ENCODE data around the gene CAD. TPM values are rescaled to one million over a fixed set of nuclear protein-coding genes. Genes with fewer than 3 reads are reported as not detected.
"Not testable (repeated sequence)": the region's sequence is repeated elsewhere in the genome, so short reads cannot be mapped to it uniquely, and the experiment has no call there.

The CAD gene
- total RNA-seq, 1 donor from 2014 or later, result 82.5 TPM

DNA sequence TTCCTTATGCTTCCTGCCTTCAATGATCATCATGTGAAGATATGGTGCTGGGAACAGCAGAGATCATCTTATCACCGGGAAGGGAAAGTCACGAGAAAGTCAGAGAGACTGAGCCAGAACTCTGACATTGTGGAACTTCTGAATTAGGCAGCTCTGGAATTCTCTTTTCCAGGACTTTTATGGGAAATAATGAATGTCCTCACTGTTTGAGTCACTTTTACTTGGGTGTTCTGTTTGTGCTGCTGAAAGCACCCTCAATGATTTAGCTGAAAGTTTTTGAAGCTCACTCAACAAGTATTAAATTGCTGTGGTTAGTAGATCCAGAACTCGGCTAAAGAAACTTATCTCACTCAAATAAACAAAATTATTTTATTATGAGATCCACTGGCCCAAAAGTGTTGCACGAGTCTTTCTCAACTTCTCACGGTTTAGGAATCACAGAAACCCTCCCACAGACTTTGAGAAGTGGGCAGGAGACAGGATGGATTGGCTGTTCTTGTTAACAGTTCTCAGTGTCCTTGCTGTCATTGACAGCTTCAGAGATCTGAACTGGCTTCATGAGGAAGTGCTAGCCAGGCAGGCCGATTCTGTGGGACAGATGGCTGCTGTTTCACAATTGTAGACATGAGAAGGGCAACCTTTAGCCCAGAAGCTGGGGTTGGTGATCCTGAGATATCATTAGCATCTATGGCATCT, 31.7 kb upstream of the CAD start:
- H3K27ac Mint-ChIP-seq, result peak overlapping the region; percentile 43
- H3K27me3 Mint-ChIP-seq (ENCODE audit: low read depth), result peaks cover 5% of the 10 kb centered on the region
- H3K9me3 Mint-ChIP-seq, result peaks cover 4% of the 10 kb centered on the region
- TF ChIP-seq, protein P1, sequence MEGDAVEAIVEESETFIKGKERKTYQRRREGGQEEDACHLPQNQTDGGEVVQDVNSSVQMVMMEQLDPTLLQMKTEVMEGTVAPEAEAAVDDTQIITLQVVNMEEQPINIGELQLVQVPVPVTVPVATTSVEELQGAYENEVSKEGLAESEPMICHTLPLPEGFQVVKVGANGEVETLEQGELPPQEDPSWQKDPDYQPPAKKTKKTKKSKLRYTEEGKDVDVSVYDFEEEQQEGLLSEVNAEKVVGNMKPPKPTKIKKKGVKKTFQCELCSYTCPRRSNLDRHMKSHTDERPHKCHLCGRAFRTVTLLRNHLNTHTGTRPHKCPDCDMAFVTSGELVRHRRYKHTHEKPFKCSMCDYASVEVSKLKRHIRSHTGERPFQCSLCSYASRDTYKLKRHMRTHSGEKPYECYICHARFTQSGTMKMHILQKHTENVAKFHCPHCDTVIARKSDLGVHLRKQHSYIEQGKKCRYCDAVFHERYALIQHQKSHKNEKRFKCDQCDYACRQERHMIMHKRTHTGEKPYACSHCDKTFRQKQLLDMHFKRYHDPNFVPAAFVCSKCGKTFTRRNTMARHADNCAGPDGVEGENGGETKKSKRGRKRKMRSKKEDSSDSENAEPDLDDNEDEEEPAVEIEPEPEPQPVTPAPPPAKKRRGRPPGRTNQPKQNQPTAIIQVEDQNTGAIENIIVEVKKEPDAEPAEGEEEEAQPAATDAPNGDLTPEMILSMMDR (IDR thresholded peaks at IDR 0.05; ENCODE audit: unreplicated experiment), result no peak
- no peaks in the 10 kb centered on the region for H3K4me1 Mint-ChIP-seq
- H3K36me3 Mint-ChIP-seq, result no peaks in the 10 kb centered on the region
- H3K4me3 Mint-ChIP-seq, result no peak overlapping the region
- DNase-seq (ENCODE audit: low spot score in 2 of 2, unreplicated experiment in 2 of 2), result no peak

DNA sequence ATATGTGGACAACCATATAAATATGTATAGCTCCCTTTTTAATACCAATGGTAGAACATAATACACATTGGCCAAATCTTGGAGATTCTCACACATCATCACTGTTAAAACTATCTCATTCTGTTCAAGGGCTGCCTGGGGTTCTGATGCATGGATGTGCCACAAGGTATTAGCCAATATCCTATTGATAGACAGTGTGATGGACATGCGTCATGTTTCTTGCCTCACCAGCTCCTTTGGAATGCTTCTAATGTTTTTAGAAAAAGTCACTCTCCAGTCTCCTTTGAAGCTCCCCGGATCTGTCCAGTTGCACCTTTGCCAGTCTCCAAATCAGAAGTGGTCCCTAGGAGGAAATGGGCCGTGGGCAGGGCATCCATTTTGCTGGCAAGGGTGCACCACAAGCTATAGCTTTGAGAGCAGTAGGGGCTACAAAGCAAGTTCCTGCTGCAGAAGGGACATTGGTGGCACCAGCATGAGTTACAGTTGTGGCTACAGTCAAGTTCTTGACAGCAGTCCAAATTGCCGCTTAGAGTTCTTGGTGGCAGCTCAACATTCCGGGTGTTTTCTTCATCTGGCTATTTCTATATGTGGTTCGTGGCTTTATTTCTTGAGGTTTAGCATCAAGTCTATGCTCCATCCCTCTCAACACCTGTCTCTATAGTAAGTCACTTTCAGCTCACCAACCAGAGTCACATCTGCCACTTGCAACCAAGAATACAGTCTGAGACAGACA, 30.4 kb upstream of the CAD start:
- DNase-seq (ENCODE audit: low spot score in 2 of 2, unreplicated experiment in 2 of 2), result no peak
- Mint-ChIP-seq H3K36me3 (no peaks in the 10 kb centered on the region), H3K27ac (no peak overlapping the region), H3K4me1 (no peaks in the 10 kb centered on the region), H3K9me3 (peaks cover 4% of the 10 kb centered on the region), H3K27me3 (ENCODE audit: low read depth) (peaks cover 2% of the 10 kb centered on the region), H3K4me3 (no peak overlapping the region)
- TF ChIP-seq, protein P1 (IDR thresholded peaks at IDR 0.05; ENCODE audit: unreplicated experiment), result no peak

DNA sequence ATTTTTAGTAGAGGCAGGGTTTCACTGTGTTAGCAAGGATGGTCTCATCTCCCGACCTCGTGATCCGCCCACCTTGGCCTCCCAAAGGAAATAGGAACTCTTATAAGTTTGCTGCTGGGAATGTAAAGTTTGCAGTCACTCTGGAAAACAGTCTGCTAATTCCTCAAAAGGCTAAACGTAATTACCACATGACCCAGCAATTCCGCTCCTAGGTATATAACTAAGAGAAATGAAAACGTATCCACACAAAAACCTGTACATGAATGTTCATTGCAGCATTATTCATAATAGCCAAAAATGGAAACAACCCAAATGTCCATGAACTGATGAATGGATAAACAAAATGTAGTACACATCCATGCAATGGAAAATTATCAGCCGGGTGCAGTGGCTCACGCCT, 27.2 kb upstream of the CAD start:
- Mint-ChIP-seq H3K9me3 (no peaks in the 10 kb centered on the region), H3K4me1 (no peaks in the 10 kb centered on the region), H3K27me3 (ENCODE audit: low read depth) (no peaks in the 10 kb centered on the region), H3K27ac (no peak overlapping the region), H3K4me3 (no peak overlapping the region), H3K36me3 (no peaks in the 10 kb centered on the region)
- no peak for DNase-seq (ENCODE audit: low spot score in 2 of 2, unreplicated experiment in 2 of 2)
- TF ChIP-seq, protein P1 (IDR thresholded peaks at IDR 0.05; ENCODE audit: unreplicated experiment), result no peak

DNA sequence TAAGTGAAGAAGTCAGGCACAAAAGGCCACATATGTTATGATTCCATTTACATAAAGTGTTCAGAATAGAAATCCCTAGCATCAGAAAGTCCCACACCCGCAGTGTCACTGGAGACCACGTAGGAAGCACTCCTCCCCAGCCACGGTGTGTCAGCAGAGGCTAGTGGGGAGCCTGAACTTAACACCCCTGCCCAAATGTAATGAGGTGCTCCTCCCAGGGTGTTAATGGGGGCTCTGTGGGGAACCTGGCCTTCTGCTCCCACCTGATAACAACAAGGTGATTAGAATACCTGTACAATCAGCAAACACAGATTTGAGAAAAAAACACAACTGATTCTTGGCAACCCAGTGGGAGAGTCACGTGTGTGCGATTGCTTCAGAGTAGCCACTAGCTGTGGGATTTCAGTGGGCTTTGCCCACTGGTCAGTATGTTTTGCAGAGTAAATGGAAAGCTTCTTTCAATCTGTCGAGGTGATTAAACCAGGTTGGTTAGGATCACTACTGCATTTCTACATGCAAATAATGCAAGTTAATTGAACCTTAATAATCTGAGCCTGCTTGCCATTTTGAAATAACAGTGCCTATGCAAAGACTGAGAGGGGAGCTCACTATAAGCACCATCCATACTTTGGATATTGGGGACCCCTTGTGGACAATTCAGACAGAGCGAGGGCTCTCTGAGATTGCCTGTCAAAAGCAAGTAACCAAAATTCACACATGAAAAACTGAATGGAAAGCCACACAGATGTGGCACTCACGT, 25.9 kb upstream of the CAD start:
- Mint-ChIP-seq H3K36me3 (no peaks in the 10 kb centered on the region), H3K4me1 (no peaks in the 10 kb centered on the region), H3K27ac (no peak overlapping the region), H3K9me3 (no peaks in the 10 kb centered on the region), H3K27me3 (ENCODE audit: low read depth) (no peaks in the 10 kb centered on the region), H3K4me3 (no peak overlapping the region)
- TF ChIP-seq, protein P1 (IDR thresholded peaks at IDR 0.05; ENCODE audit: unreplicated experiment), result peak; percentile 49
- DNase-seq (ENCODE audit: low spot score in 2 of 2, unreplicated experiment in 2 of 2), result peak in 1 of 2 experiments; percentile 54

DNA sequence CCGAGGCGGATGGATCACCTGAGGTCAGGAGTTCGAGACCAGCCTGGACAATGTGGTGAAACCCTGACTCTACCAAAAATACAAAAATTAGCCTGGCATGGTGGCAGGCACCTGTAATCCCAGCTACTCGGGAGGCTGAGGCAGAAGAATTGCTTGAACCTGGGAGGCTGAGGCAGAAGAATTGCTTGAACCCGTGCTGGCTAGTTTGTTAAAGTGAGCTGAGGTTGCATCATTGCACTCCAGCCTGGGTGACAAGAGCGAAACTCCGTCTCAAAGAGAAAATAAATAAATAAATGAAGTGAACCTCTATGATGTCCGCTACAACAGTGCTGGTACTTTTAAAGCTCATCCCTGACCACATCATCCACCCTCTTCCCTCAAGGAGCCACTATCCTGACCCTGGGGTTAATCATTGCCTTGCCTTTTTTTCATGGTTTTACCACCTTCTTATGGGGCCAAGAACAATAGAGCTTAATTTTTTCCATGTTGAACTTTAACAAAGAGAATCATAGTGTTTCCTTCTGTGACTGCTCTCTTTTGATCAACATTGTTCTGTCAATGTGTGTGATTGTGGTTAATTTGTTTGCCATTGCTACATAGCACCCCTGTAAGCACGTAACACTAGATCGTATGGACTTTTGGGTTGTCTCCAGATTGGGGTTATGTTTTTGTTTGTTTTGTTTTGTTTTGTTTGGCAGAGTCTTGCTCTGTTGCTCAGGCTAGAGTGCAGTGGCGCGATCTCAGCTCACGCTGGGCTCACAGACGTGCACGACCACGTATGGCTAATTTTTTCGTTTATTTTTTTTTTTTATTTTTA, 22.4 kb upstream of the CAD start:
- no peaks in the 10 kb centered on the region for H3K9me3 Mint-ChIP-seq
- TF ChIP-seq, protein P1 (IDR thresholded peaks at IDR 0.05; ENCODE audit: unreplicated experiment), result no peak
- no peak for DNase-seq (ENCODE audit: low spot score in 2 of 2, unreplicated experiment in 2 of 2)
- H3K36me3 Mint-ChIP-seq, result peaks cover 1% of the 10 kb centered on the region
- no peak overlapping the region for H3K27ac Mint-ChIP-seq
- H3K4me3 Mint-ChIP-seq, result no peak overlapping the region
- no peaks in the 10 kb centered on the region for H3K4me1 Mint-ChIP-seq
- H3K27me3 Mint-ChIP-seq (ENCODE audit: low read depth), result no peaks in the 10 kb centered on the region

DNA sequence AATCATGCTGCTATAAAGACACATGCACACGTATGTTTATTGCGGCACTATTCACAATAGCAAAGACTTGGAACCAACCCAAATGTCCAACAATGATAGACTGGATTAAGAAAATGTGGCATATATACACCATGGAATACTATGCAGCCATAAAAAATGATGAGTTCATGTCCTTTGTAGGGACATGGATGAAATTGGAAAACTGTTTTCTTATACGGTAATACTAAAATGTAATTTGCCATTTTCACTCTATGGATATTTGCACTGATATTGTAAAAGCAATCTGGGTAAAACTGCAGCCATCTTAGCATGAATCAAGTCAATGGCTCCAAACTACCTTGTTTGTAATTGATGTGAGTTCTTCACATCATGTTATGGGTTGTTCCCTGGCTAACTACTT, 21.4 kb upstream of the CAD start:
- not testable (repeated sequence) for H3K36me3 Mint-ChIP-seq; H3K27me3 Mint-ChIP-seq (ENCODE audit: low read depth); H3K27ac Mint-ChIP-seq; H3K9me3 Mint-ChIP-seq; H3K4me3 Mint-ChIP-seq; H3K4me1 Mint-ChIP-seq; DNase-seq (ENCODE audit: low spot score in 2 of 2, unreplicated experiment in 2 of 2)

DNA sequence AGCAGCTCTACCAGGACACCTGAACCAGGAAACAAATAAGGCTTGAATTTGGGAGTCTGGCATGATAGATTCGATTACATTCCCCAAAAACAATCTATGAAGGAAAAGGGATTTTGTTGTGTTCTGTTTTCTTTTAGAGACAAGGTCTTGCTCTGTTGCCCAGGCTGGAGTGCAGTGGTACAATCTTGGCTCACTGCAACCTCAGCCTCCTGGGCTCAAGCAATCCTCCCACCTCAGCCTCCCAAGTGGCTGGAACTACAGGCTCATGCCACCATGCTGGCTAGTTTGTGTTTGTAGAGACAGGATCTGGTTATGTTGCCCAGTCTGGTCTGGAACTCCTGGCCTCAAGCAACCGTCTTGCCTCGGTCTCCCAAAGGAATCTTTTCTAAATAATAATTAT, 19.1 kb upstream of the CAD start:
- not testable (repeated sequence) for H3K27me3 Mint-ChIP-seq (ENCODE audit: low read depth); H3K4me3 Mint-ChIP-seq; H3K4me1 Mint-ChIP-seq; H3K36me3 Mint-ChIP-seq; DNase-seq (ENCODE audit: low spot score in 2 of 2, unreplicated experiment in 2 of 2); H3K27ac Mint-ChIP-seq; H3K9me3 Mint-ChIP-seq

Data from mesothelial cell of epicardium (in vitro differentiated cells).